HFF-Myc (cell line): ENCODE results near the gene CETP.
"Not testable (repeated sequence)": the region's sequence is repeated elsewhere in the genome, so short reads cannot be mapped to it uniquely, and the experiment has no call there.

Experiments
- DNase-seq: peaks from one replicate; pipeline ENCODE4 v3.0.0-alpha.2; 2011; ENCODE audit warnings: low read depth; ENCODE audit errors: extremely low read depth
- H3K4me3 ChIP-seq: replicated peaks from 2 replicates; pipeline ENCODE4 v1.5.1; 2011; ENCODE audit warnings: low read depth, mild to moderate bottlenecking, control low read depth, low read length
- TF ChIP-seq, protein P1 (sequence below): IDR thresholded peaks from 2 replicates; pipeline ENCODE4 v1.5.1; 2012; ENCODE audit warnings: mild to moderate bottlenecking, low read depth, low read length, control low read depth; ENCODE audit errors: missing control alignments

Gene CETP

DNA sequence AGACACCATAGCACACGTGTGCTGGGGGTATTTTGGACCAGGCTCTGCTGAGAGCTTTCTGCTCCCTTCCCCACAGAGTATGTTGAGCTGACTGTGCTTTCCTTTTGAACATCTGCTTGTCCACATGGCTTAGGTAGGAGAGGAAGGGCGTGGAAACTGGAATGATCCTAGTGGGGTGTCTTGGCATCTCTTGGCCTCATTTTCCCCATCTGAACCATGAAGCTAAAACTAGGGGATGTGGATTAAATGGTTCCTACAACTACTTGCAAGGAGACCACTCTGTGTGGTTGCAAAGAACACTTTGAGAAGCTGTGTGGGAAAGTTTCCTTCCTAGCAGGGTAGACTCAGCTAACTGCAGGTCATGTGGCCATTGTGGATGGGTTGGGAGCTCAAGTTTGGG, 20.9 kb downstream of the CETP start:
- TF ChIP-seq, protein P1, sequence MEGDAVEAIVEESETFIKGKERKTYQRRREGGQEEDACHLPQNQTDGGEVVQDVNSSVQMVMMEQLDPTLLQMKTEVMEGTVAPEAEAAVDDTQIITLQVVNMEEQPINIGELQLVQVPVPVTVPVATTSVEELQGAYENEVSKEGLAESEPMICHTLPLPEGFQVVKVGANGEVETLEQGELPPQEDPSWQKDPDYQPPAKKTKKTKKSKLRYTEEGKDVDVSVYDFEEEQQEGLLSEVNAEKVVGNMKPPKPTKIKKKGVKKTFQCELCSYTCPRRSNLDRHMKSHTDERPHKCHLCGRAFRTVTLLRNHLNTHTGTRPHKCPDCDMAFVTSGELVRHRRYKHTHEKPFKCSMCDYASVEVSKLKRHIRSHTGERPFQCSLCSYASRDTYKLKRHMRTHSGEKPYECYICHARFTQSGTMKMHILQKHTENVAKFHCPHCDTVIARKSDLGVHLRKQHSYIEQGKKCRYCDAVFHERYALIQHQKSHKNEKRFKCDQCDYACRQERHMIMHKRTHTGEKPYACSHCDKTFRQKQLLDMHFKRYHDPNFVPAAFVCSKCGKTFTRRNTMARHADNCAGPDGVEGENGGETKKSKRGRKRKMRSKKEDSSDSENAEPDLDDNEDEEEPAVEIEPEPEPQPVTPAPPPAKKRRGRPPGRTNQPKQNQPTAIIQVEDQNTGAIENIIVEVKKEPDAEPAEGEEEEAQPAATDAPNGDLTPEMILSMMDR, result no peak
- no peak overlapping the region for H3K4me3 ChIP-seq
- DNase-seq, result no peak

DNA sequence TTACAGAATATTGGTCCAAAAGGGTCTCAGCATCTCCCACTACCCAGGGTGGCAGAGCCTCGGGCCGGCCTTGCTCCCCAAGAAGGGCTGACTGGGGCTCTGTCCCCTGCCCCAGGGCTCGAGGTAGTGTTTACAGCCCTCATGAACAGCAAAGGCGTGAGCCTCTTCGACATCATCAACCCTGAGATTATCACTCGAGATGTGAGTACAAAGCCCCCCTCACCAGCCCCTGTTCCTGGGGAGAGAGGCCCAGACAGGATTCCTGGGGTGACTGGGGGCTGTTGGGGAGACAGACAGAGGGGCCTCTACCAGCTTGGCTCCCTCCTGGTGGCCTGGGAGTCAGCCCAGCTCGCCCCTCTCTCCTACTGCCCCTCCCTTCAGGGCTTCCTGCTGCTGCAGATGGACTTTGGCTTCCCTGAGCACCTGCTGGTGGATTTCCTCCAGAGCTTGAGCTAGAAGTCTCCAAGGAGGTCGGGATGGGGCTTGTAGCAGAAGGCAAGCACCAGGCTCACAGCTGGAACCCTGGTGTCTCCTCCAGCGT, 21.5 kb downstream of the CETP start:
- TF ChIP-seq, protein P1, result no peak
- no peak for DNase-seq
- no peak overlapping the region for H3K4me3 ChIP-seq

DNA sequence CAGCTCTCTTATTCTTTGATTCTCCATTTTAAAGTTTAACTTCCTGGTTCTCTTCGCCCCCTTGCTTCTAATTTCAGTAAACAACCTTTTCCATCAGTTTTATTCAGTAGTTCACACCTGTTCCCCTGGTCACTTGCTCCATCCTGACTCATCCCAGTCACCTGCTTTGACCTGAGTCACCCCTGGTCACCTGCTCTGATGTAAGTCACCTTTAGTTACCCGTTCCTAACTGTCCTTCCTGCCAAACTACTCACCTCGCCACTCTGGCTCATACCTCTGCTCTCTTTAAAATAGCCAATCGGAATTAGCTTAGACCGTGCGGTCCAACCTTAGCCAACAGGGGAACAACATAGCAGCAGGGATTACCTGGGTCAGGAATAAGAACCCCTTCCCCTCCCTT, 22.9 kb downstream of the CETP start:
- DNase-seq, result no peak
- H3K4me3 ChIP-seq, result no peak overlapping the region
- TF ChIP-seq, protein P1, result no peak

DNA sequence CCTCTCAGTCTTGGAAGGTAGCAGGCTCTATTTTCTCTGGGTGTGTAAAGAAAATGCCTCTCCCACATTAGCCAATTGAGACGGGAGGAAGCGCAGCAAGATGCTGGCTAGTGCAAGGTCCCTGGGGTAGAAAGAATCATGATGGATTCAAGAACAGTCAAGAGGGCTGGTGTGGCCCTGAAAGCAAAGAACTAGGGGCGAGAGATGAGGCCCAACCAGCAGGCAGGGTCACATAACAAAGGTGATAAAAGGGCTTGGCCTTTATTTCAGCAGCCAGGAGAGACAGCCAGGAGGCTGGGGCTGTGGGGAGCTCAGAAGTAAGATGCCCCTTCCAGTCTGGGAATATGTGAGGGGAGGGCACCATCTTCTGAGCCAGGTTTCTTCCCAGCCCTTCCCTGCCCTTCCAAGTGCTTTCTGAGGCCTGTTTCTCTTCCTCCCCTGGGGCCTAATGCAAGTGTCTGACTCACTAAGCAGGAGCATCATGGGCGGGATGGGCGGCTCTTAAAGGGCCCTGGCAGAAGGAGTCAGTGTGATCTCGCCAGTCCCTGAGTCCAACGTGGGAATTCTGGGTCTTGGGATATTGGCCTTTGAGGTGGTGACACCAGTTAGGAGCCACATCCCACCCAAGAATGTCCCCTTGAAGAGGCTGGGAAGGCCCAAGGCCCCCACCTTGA, 23.7 kb downstream of the CETP start:
- no peak overlapping the region for H3K4me3 ChIP-seq
- DNase-seq, result peak; percentile 63
- TF ChIP-seq, protein P1, result no peak

DNA sequence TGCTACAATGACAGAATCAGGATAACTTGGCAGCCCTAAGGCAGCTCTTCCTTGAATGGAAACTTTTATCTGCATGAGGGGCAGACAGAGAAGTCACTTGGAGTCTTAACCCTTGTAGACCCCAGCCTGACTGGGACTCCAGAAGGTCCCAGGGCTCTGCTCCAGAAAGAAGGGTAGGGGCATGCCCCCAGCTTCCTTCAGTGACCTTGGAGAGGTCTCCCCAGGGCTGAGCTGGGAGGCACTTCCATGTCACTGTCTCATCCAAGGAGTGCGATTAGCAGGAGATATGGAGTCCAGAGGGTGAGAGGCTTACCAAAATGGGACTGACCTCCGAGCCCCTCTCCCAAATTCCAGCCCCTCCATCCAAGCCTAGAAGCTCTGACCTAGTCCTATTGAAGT, 24.2 kb downstream of the CETP start:
- H3K4me3 ChIP-seq, result no peak overlapping the region
- no peak for DNase-seq

DNA sequence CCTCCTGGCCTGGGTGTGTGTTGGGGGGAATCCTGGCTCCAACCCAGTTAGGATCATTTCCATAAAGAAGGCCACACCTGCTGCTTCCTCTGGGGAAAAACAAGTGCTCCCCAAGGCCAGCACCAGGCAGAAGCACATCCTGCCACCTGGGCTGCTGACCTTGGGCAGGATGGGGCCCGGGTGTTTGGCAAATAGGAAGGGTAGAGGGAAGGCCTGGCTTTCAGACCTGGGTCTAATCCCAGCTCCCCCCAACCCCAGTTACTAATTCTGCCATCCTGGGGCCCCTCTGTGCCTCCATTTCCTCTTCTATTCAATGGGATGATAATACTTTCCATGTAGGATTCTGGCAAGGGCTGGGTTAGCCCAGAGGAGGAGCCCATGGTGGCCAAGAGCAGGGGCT, 24.6 kb downstream of the CETP start:
- H3K4me3 ChIP-seq, result no peak overlapping the region
- TF ChIP-seq, protein P1, result no peak
- no peak for DNase-seq

More for the DNA sequence above, 24.2 kb downstream of the CETP start:
- TF ChIP-seq, protein P1, result no peak

DNA sequence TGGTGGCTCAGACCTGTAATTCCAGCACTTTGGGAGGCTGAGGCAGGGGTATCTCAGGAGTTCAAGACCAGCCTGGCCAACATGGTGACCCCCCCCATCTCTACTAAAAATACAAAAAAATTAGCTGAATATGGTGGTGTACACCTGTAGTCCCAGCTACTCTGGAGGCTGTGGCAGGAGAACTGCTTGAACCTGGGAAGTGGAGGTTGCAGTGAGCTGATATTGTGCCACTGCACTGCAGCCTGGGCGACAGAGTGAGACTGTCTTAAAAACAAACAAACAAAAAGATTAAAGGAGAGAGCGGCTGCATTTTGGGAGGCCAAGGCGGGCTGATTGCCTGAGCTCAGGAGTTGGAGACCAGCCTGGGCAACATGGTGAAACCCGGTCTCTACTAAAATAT, 25.2 kb downstream of the CETP start:
- H3K4me3 ChIP-seq, DNase-seq: not testable (repeated sequence)
